ENCODE data around the gene ACTR1A. TPM values are rescaled to one million over a fixed set of nuclear protein-coding genes. Genes with fewer than 3 reads are reported as not detected.
"Not testable (repeated sequence)": the region's sequence is repeated elsewhere in the genome, so short reads cannot be mapped to it uniquely, and the experiment has no call there.

Gene ACTR1A
- total and polyA plus RNA-seq, 2 donors (not counting 1 experiment from before 2014, with no cell fraction given), result 38.3 to 58.3 TPM

GRCh38 chr10:102501201-102502028, 1.1 kb downstream of the ACTR1A start:
- H3K4me1 Mint-ChIP-seq, result peaks cover 25% of the 10 kb centered on the region
- H3K79me2 ChIP-seq (ENCODE audit: control insufficient read depth, insufficient read depth, low read length), result peaks cover 77% of the 10 kb centered on the region
- peak overlapping the region; percentile 91 for H3K9ac ChIP-seq (ENCODE audit: low read length)
- 3% methylated on average over 19 of the region's 23 CpGs for WGBS (ENCODE audit: insufficient coverage)
- H2AFZ ChIP-seq (ENCODE audit: insufficient read depth, low read depth, low read length, poor library complexity, severe bottlenecking), result peak overlapping the region; percentile 94
- DNase-seq, result no peak
- H3K4me3 ChIP-seq (ENCODE audit: control extremely low read depth in 1 of 5, extremely low read depth in 1 of 5, insufficient read depth in 1 of 5, low read depth in 2 of 5, low read length in 4 of 5), result peak overlapping the region; percentile 86 to 99 (median 92)
- intact Hi-C loops (cut with micrococcal nuclease), result loop anchor here (1.0 to 5.0 kb wide), 15 partner anchors 22 to 1589 kb away; partner anchors contain the start of genes ARL3, CUEDC2, ELOVL3 and NT5C2
- peaks cover 0 to 3% of the 10 kb centered on the region in 2 experiments for H3K36me3 ChIP-seq (replicated peaks in 1 of 2; ENCODE audit: control extremely low read depth in 1 of 2, control insufficient read depth in 1 of 2, extremely low read depth in 1 of 2, insufficient read depth in 2 of 2, low read length in 1 of 2)
- ChIA-PET CTCF (interaction anchor here (0.6 to 7.8 kb wide), 7 partner anchors 10 to 332 kb away, joined by 3 to 110 read pairs (median 4); no protein-coding TSS in a partner anchor), POLR2A (interaction anchor here (0.9 kb wide), 1 partner anchor 63 kb away, joined by 3 read pairs; no protein-coding TSS in a partner anchor)
- no peak for ATAC-seq (ENCODE audit: low read depth)
- H3K27ac ChIP-seq (ENCODE audit: low read length in 2 of 2), result peak overlapping the region; percentile 50 to 77
- H3K4me3 Mint-ChIP-seq, result no peak overlapping the region
- no peak overlapping the region for H3K27ac Mint-ChIP-seq
- H4K20me1 ChIP-seq (ENCODE audit: control insufficient read depth, insufficient read depth, low read length, poor library complexity, severe bottlenecking), result peaks cover 41% of the 10 kb centered on the region
- peaks cover 24 to 28% of the 10 kb centered on the region in 2 donors for H3K4me1 ChIP-seq (ENCODE audit: control insufficient read depth in 2 of 2, insufficient read depth in 2 of 2, low read length in 2 of 2)
- no peaks in the 10 kb centered on the region for H3K27me3 ChIP-seq (replicated peaks in 1 of 4; ENCODE audit: control extremely low read depth in 1 of 4, control insufficient read depth in 3 of 4, insufficient read depth in 4 of 4, low read length in 3 of 4)
- H3K9me3 ChIP-seq (ENCODE audit: control extremely low read depth in 1 of 3, control insufficient read depth in 2 of 3, insufficient read depth in 1 of 3, low read length in 2 of 3), result no peaks in the 10 kb centered on the region
- TF ChIP-seq EZH2 (IDR thresholded peaks at IDR 0.05; ENCODE audit: borderline replicate concordance, insufficient read depth, low read depth, low read length, poor library complexity, severe bottlenecking) (no peak), CTCF (IDR thresholded peaks at IDR 0.05) (no peak)
- no peaks in the 10 kb centered on the region for H3K27me3 Mint-ChIP-seq
- H3K4me2 ChIP-seq (replicated peaks; ENCODE audit: low read depth, low read length, poor library complexity, severe bottlenecking), result peak overlapping the region; percentile 100
- no peaks in the 10 kb centered on the region for H3K9me3 Mint-ChIP-seq (ENCODE audit: insufficient read depth)

- peaks cover 21% of the 10 kb centered on the region for H3K4me1 Mint-ChIP-seq
- POLR2A ChIA-PET, result interaction anchor here (0.9 kb wide), 1 partner anchor 64 kb away, joined by 3 read pairs; no protein-coding TSS in a partner anchor
- CTCF ChIA-PET, result interaction anchor here (0.6 to 7.8 kb wide), 6 partner anchors 39 to 331 kb away, joined by 3 to 110 read pairs (median 4); no protein-coding TSS in a partner anchor
- Histone ChIP-seq H4K20me1 (ENCODE audit: control insufficient read depth, insufficient read depth, low read length, poor library complexity, severe bottlenecking) (peaks cover 48% of the 10 kb centered on the region), H3K79me2 (ENCODE audit: control insufficient read depth, insufficient read depth, low read length) (peaks cover 79% of the 10 kb centered on the region), H3K27ac (ENCODE audit: low read length in 2 of 2) (peak overlapping the region in 1 of 2 donors; percentile 77), H3K4me2 (replicated peaks; ENCODE audit: low read depth, low read length, poor library complexity, severe bottlenecking) (peak overlapping the region; percentile 100), H3K4me1 (ENCODE audit: control insufficient read depth in 2 of 2, insufficient read depth in 2 of 2, low read length in 2 of 2) (peaks cover 24 to 28% of the 10 kb centered on the region in 2 donors)
- H3K27ac Mint-ChIP-seq; ATAC-seq (ENCODE audit: low read depth); H3K4me3 ChIP-seq (ENCODE audit: control extremely low read depth in 1 of 5, extremely low read depth in 1 of 5, insufficient read depth in 1 of 5, low read depth in 2 of 5, low read length in 4 of 5); H3K27me3 ChIP-seq (replicated peaks in 1 of 4; ENCODE audit: control extremely low read depth in 1 of 4, control insufficient read depth in 3 of 4, insufficient read depth in 4 of 4, low read length in 3 of 4); H3K9ac ChIP-seq (ENCODE audit: low read length); H2AFZ ChIP-seq (ENCODE audit: insufficient read depth, low read depth, low read length, poor library complexity, severe bottlenecking); H3K27me3 Mint-ChIP-seq; H3K9me3 ChIP-seq (ENCODE audit: control extremely low read depth in 1 of 3, control insufficient read depth in 2 of 3, insufficient read depth in 1 of 3, low read length in 2 of 3); DNase-seq; H3K9me3 Mint-ChIP-seq (ENCODE audit: insufficient read depth); H3K36me3 ChIP-seq (replicated peaks in 1 of 2; ENCODE audit: control extremely low read depth in 1 of 2, control insufficient read depth in 1 of 2, extremely low read depth in 1 of 2, insufficient read depth in 2 of 2, low read length in 1 of 2); H3K4me3 Mint-ChIP-seq: not testable (repeated sequence)
- intact Hi-C loops (cut with micrococcal nuclease), result loop anchor here (5.0 kb wide), 3 partner anchors 273 to 692 kb away; partner anchors contain the start of genes ELOVL3 and NT5C2
- WGBS (ENCODE audit: insufficient coverage), result 100% methylated on average over 12 of the region's 13 CpGs
Observed at GRCh38 chr10:102500686-102501085, 1.8 kb downstream of the ACTR1A start.
